GM13976 (cell line): ENCODE measurements around the gene RALGDS.
"Not testable (repeated sequence)": the region's sequence is repeated elsewhere in the genome, so short reads cannot be mapped to it uniquely, and the experiment has no call there.

Source experiments
- DNase-seq: peaks from one replicate; pipeline ENCODE4 v3.0.0; 2012; ENCODE audit warnings: low spot score
- in situ Hi-C: fragments of 300-500 bp; cut with MboI; formaldehyde crosslinking; loops from one replicate; pipeline ENCODE4 v1.12.0; 2022; ENCODE audit warnings: low sequenced_read_pairs, mixed read lengths, inconsistent platforms; ENCODE audit not compliant: unreplicated experiment
- TF ChIP-seq, protein P1 (sequence below): IDR thresholded peaks from 2 replicates; pipeline ENCODE4 v1.5.1; 2012; ENCODE audit warnings: borderline replicate concordance, mild to moderate bottlenecking; ENCODE audit not compliant: insufficient read depth; ENCODE audit errors: extremely low read depth, missing control alignments, control extremely low read depth

RALGDS gene

GRCh38 chr9:133075925-133076630, 45.0 kb downstream of the RALGDS start:
- no peak for DNase-seq
- TF ChIP-seq, protein P1, sequence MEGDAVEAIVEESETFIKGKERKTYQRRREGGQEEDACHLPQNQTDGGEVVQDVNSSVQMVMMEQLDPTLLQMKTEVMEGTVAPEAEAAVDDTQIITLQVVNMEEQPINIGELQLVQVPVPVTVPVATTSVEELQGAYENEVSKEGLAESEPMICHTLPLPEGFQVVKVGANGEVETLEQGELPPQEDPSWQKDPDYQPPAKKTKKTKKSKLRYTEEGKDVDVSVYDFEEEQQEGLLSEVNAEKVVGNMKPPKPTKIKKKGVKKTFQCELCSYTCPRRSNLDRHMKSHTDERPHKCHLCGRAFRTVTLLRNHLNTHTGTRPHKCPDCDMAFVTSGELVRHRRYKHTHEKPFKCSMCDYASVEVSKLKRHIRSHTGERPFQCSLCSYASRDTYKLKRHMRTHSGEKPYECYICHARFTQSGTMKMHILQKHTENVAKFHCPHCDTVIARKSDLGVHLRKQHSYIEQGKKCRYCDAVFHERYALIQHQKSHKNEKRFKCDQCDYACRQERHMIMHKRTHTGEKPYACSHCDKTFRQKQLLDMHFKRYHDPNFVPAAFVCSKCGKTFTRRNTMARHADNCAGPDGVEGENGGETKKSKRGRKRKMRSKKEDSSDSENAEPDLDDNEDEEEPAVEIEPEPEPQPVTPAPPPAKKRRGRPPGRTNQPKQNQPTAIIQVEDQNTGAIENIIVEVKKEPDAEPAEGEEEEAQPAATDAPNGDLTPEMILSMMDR, result no peak
- in situ Hi-C loops, result no loop called here

DNA sequence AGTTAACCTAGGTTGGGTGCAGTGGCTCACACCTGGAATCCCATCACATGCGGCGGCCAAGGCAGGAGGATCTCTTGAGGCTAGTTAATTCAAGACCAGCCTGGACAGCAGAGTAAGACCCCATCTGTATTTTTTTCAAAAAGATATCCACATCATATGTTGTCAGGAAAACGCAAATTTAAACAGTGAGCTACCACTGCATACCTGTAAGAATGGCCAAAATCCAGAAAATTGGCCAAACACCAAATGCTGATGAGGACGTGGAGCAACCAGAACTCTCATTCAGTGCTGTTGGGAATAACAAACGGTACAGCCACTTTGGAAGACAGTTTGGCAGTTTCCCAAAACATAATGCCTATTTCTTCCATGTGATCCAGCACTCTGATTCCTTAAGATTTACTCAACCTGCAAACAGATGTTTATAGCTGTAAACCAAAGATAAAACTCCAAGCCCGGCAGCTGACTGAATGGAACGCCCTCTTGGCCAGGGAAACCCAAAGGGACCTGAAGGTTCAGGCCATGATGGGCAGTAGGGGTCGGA, 46.9 kb downstream of the RALGDS start:
- TF ChIP-seq, protein P1, result no peak
- no peak for DNase-seq
- in situ Hi-C loops, result no loop called here

DNA sequence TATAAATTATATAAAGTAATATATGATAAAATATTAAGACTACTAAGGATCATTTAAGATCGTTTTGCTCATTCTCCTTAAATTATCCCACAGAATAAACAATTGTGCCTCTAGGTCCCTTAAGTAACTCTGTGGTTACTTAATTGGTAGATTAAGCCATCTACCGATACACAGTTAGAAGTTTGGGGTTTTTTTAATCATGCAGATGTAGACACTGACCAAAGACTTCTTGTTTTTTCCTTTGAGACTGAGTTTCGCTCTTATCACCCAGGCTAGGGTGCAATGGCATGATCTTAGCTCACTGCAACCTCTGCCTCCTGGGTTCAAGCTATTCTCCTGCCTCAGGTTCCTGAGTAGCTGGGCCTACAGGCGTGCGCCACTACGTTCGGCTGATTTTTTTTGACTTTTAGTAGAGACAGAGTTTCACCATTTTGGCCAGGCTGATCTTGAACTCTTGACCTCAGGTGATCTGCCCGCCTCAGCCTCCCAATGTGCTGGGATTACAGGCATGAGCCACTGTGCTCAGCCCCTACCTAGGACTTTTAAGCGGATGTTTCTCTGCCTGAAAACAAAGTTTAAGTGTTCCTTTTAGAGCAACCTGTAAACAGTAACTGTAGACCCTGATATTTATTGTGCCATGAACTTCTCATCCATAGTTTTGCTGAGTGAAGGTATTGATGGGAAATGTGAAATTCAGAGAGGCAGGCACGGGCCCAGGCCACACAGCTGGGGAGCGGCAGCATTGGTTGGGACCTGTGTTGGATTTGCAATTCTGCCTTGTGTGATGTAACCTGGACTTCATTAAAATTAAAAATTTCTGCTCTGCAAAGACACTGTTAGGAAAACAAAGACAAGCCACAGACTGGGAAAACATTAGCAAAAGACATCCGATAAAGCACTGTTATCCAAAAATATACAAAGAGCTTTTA, 47.7 kb downstream of the RALGDS start:
- DNase-seq, result no peak
- in situ Hi-C loops, result no loop called here
- TF ChIP-seq, protein P1, result no peak

- DNase-seq, in situ Hi-C loops: not testable (repeated sequence)
These were observed 48.8 kb downstream of the RALGDS start for GRCh38 chr9:133072210-133072609.

DNA sequence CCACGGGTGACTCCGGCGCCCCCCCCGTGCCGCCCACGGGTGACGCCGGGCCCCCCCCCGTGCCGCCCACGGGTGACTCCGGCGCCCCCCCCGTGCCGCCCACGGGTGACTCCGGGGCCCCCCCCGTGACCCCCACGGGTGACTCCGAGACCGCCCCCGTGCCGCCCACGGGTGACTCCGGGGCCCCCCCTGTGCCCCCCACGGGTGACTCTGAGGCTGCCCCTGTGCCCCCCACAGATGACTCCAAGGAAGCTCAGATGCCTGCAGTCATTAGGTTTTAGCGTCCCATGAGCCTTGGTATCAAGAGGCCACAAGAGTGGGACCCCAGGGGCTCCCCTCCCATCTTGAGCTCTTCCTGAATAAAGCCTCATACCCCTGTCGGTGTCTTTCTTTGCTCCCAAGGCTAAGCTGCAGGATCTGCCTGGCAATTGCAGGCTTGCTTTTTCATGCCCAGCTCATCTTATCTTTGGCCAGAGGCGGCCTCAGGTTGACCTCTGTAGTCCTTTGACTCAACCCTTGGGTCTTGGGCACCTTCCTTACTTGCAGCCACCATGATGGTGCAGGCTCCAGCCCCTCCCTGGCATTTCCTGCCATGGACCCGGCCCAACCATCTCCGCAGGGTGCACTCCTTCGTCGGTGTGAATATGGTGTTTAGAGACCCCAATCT, 49.4 kb downstream of the RALGDS start:
- no peak for DNase-seq
- in situ Hi-C loops, result no loop called here
- TF ChIP-seq, protein P1, result no peak

GRCh38 chr9:133070985-133071384, 50.1 kb downstream of the RALGDS start:
- in situ Hi-C loops, DNase-seq: not testable (repeated sequence)

DNA sequence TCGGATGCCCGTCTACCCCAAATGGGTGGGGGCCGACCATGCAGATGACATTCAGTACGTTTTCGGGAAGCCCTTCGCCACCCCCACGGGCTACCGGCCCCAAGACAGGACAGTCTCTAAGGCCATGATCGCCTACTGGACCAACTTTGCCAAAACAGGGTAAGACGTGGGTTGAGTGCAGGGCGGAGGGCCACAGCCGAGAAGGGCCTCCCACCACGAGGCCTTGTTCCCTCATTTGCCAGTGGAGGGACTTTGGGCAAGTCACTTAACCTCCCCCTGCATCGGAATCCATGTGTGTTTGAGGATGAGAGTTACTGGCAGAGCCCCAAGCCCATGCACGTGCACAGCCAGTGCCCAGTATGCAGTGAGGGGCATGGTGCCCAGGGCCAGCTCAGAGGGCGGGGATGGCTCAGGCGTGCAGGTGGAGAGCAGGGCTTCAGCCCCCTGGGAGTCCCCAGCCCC, 50.5 kb downstream of the RALGDS start:
- DNase-seq, in situ Hi-C loops: not testable (repeated sequence)

DNA sequence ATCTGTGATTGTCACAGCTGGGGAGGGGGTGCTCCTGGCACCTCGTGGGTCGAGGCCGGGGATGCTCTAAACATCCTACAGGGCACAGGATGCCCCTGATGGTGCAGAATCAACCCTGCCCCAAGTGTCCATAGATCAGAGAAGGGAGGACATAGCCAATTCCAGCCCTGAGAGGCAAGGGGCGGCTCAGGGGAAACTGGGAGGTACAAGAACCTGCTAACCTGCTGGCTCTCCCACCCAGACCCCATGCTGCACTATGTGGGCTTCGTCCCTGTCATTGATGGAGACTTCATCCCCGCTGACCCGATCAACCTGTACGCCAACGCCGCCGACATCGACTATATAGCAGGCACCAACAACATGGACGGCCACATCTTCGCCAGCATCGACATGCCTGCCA, 52.6 kb downstream of the RALGDS start:
- in situ Hi-C loops, DNase-seq: not testable (repeated sequence)
